Prostate gland (tissue), 2 donors: ENCODE data around the gene GSG1L.

Experiments used
- POLR2AphosphoS5 ChIP-seq: sonication (generic); formaldehyde crosslinking; IDR thresholded peaks from one replicate; pipeline ENCODE4 v1.6.1; 2017; ENCODE audit warnings: antibody characterized with exemption
- TF ChIP-seq, protein P1 (sequence below), 4 experiments: fragments of 200-600 bp in 2 of 4; fragments of 450-650 bp in 2 of 4; sonication (generic) in 2 of 4; IDR thresholded peaks; 1 replicate in 3 of 4; 2 replicates in 1 of 4; pipeline ENCODE4 v1.5.1; 2016 to 2019; ENCODE audit warnings: antibody characterized with exemption in 4 of 4, mild to moderate bottlenecking in 2 of 4, moderate library complexity in 2 of 4

DNA sequence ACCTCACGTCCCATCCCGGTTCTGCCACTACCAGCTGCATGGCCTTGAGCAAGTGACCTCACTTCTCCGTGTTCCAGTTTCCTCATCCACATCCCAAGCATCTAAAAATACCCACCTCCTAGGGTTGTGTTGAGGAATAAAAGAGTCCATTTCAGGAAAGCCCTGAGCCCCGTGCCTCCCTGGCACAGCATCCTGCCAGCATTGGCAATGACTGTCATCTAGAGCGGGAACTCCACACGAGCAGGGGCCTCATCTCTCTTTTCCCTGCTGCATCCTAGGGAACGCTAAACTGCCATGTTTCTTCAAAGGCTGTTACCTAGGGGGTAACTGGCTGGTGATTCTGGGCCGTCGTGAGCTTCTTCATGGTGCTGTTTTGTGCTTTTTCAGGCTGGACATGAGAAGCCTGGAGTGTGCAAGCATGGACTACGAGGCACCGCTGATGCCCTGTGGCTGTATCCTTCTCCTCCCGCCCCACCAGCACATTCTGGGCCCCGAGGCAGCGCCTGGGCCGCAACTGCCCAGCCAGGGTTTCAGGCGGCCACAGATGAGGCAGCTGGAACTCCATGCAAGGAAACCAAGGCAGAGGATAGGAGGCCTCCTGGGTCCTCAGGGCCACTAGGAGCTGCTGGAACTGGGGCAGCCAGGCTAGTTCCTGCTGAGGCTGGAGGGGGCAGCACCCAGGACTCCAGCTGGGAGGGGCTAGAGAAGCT is 292.2 kb downstream of the GSG1L start:
- TF ChIP-seq, protein P1, sequence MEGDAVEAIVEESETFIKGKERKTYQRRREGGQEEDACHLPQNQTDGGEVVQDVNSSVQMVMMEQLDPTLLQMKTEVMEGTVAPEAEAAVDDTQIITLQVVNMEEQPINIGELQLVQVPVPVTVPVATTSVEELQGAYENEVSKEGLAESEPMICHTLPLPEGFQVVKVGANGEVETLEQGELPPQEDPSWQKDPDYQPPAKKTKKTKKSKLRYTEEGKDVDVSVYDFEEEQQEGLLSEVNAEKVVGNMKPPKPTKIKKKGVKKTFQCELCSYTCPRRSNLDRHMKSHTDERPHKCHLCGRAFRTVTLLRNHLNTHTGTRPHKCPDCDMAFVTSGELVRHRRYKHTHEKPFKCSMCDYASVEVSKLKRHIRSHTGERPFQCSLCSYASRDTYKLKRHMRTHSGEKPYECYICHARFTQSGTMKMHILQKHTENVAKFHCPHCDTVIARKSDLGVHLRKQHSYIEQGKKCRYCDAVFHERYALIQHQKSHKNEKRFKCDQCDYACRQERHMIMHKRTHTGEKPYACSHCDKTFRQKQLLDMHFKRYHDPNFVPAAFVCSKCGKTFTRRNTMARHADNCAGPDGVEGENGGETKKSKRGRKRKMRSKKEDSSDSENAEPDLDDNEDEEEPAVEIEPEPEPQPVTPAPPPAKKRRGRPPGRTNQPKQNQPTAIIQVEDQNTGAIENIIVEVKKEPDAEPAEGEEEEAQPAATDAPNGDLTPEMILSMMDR (IDR thresholded peaks at IDR 0.05): no peak
- TF ChIP-seq POLR2AphosphoS5: no peak
